ENCODE measurements around the gene MED12L. TPM values are rescaled to one million over a fixed set of nuclear protein-coding genes. Genes with fewer than 3 reads are reported as not detected.

Gene MED12L
- polyA plus RNA-seq, 1 donor from 2014 or later = 28.5 TPM

DNA sequence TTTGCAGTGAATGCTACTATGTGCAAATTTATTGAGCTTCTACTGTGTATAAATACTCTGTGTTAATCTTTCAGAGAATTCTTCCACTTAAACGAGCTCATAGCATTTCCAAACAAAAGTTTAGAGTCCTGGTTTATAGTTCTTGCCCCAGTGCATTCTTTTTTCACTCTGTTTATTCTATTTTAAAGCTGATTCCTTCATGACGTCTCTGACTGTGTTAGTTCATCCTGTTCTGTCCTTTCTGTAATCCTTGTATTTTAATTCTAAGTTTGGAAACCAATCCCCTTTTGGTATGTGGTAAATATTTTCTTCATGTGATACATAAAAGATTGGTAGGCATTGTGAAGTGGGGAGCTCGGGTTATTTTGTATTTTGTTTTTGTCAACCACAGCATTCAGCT, 174.2 kb downstream of the MED12L start:
- H3F3A ChIP-seq (ENCODE audit: insufficient read depth, low read length, poor library complexity, severe bottlenecking) = no peaks in the 10 kb centered on the region
- TF ChIP-seq RAD21 (conservative IDR thresholded peaks at IDR 0.05) (no peak), MXI1 (conservative IDR thresholded peaks at IDR 0.05; ENCODE audit: poor library complexity, severe bottlenecking) (no peak), SMC3 (conservative IDR thresholded peaks at IDR 0.05; ENCODE audit: poor library complexity) (no peak), EZH2 (IDR thresholded peaks at IDR 0.05; ENCODE audit: borderline replicate concordance, insufficient read depth, low read length, poor library complexity, severe bottlenecking) (no peak), POLR2AphosphoS5 (IDR thresholded peaks at IDR 0.05) (no peak), EP300 (conservative IDR thresholded peaks at IDR 0.05; ENCODE audit: poor library complexity, severe bottlenecking) (no peak), TAF1 (IDR thresholded peaks at IDR 0.05; ENCODE audit: low read depth) (no peak)
- TF ChIP-seq, protein P1, sequence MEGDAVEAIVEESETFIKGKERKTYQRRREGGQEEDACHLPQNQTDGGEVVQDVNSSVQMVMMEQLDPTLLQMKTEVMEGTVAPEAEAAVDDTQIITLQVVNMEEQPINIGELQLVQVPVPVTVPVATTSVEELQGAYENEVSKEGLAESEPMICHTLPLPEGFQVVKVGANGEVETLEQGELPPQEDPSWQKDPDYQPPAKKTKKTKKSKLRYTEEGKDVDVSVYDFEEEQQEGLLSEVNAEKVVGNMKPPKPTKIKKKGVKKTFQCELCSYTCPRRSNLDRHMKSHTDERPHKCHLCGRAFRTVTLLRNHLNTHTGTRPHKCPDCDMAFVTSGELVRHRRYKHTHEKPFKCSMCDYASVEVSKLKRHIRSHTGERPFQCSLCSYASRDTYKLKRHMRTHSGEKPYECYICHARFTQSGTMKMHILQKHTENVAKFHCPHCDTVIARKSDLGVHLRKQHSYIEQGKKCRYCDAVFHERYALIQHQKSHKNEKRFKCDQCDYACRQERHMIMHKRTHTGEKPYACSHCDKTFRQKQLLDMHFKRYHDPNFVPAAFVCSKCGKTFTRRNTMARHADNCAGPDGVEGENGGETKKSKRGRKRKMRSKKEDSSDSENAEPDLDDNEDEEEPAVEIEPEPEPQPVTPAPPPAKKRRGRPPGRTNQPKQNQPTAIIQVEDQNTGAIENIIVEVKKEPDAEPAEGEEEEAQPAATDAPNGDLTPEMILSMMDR (IDR thresholded peaks at IDR 0.05; ENCODE audit: poor library complexity, severe bottlenecking) = no peak
- TF ChIP-seq, protein P2, sequence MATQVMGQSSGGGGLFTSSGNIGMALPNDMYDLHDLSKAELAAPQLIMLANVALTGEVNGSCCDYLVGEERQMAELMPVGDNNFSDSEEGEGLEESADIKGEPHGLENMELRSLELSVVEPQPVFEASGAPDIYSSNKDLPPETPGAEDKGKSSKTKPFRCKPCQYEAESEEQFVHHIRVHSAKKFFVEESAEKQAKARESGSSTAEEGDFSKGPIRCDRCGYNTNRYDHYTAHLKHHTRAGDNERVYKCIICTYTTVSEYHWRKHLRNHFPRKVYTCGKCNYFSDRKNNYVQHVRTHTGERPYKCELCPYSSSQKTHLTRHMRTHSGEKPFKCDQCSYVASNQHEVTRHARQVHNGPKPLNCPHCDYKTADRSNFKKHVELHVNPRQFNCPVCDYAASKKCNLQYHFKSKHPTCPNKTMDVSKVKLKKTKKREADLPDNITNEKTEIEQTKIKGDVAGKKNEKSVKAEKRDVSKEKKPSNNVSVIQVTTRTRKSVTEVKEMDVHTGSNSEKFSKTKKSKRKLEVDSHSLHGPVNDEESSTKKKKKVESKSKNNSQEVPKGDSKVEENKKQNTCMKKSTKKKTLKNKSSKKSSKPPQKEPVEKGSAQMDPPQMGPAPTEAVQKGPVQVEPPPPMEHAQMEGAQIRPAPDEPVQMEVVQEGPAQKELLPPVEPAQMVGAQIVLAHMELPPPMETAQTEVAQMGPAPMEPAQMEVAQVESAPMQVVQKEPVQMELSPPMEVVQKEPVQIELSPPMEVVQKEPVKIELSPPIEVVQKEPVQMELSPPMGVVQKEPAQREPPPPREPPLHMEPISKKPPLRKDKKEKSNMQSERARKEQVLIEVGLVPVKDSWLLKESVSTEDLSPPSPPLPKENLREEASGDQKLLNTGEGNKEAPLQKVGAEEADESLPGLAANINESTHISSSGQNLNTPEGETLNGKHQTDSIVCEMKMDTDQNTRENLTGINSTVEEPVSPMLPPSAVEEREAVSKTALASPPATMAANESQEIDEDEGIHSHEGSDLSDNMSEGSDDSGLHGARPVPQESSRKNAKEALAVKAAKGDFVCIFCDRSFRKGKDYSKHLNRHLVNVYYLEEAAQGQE (IDR thresholded peaks at IDR 0.05; ENCODE audit: borderline replicate concordance) = no peak
- no peaks in the 10 kb centered on the region for H3K9me2 ChIP-seq (ENCODE audit: insufficient read depth, low read length)
- H3K9me3 ChIP-seq (ENCODE audit: low read length) = no peaks in the 10 kb centered on the region
- H3K79me2 ChIP-seq (replicated peaks; ENCODE audit: insufficient read depth, low read length) = no peaks in the 10 kb centered on the region
- no peaks in the 10 kb centered on the region for H3K27me3 ChIP-seq (ENCODE audit: insufficient read depth, low read depth, low read length)
- H3K9ac ChIP-seq (ENCODE audit: low read length) = no peak overlapping the region
- no peak overlapping the region for H2AFZ ChIP-seq (ENCODE audit: low read depth, low read length)
- H4K20me1 ChIP-seq (ENCODE audit: insufficient read depth) = no peaks in the 10 kb centered on the region
- H3K4me2 ChIP-seq (ENCODE audit: low read length) = no peak overlapping the region
- no peak overlapping the region for H3K27ac ChIP-seq (ENCODE audit: low read length)
- no peak overlapping the region for H3K4me3 ChIP-seq (ENCODE audit: low read length)
- H3K36me3 ChIP-seq (ENCODE audit: insufficient read depth, low read length) = no peaks in the 10 kb centered on the region

DNA sequence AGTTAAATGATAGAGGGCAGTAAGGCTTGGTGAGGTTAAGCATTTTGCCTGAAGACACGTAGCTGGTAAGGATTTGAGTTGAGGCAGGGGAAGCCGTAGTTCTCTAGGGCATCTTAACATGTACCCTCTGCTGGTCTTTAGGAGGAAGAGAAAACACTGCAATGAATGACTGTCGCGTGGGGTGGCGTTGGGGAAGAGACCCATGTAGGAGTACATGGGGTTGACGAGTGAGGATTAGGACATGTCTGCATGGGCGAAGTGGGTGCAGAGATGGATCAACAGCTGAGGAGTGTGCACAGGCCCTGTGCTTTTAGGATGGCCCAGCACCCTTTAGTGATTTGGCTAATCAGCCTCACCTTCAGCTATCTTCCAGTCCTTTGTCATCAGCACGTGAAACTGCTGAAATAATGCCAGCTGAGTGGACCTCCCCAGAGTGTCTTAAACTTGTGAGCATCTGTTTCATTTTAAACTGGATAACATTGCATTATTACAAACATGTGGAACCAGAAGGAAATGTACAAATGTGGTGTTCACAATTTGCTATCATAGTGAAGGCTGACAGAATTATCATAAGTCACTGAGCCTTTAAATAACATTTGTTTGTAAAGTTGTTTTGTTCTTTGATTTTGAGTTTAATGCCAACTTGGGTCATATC, 177.5 kb downstream of the MED12L start:
- no peaks in the 10 kb centered on the region for H3K9me3 ChIP-seq (ENCODE audit: low read length)
- no peak overlapping the region for H3K4me3 ChIP-seq (ENCODE audit: low read length)
- H3K4me2 ChIP-seq (ENCODE audit: low read length) = no peak overlapping the region
- no peak overlapping the region for H3K9ac ChIP-seq (ENCODE audit: low read length)
- no peaks in the 10 kb centered on the region for H4K20me1 ChIP-seq (ENCODE audit: insufficient read depth)
- no peaks in the 10 kb centered on the region for H3K36me3 ChIP-seq (ENCODE audit: insufficient read depth, low read length)
- no peaks in the 10 kb centered on the region for H3K9me2 ChIP-seq (ENCODE audit: insufficient read depth, low read length)
- H3F3A ChIP-seq (ENCODE audit: insufficient read depth, low read length, poor library complexity, severe bottlenecking) = no peaks in the 10 kb centered on the region
- H2AFZ ChIP-seq (ENCODE audit: low read depth, low read length) = no peak overlapping the region
- TF ChIP-seq POLR2AphosphoS5 (IDR thresholded peaks at IDR 0.05) (no peak), TAF1 (IDR thresholded peaks at IDR 0.05; ENCODE audit: low read depth) (no peak), RAD21 (conservative IDR thresholded peaks at IDR 0.05) (no peak), EP300 (conservative IDR thresholded peaks at IDR 0.05; ENCODE audit: poor library complexity, severe bottlenecking) (no peak), MXI1 (conservative IDR thresholded peaks at IDR 0.05; ENCODE audit: poor library complexity, severe bottlenecking) (no peak), EZH2 (IDR thresholded peaks at IDR 0.05; ENCODE audit: borderline replicate concordance, insufficient read depth, low read length, poor library complexity, severe bottlenecking) (no peak), SMC3 (conservative IDR thresholded peaks at IDR 0.05; ENCODE audit: poor library complexity) (no peak)
- TF ChIP-seq, protein P1 (IDR thresholded peaks at IDR 0.05; ENCODE audit: poor library complexity, severe bottlenecking) = no peak
- TF ChIP-seq, protein P2 (IDR thresholded peaks at IDR 0.05; ENCODE audit: borderline replicate concordance) = no peak
- no peaks in the 10 kb centered on the region for H3K27me3 ChIP-seq (ENCODE audit: insufficient read depth, low read depth, low read length)
- no peaks in the 10 kb centered on the region for H3K79me2 ChIP-seq (replicated peaks; ENCODE audit: insufficient read depth, low read length)
- no peak overlapping the region for H3K27ac ChIP-seq (ENCODE audit: low read length)
